IMR-90 (cell line): ENCODE data around the gene ZCCHC24.

Experiments
- CEBPB ChIP-seq: IDR thresholded peaks from 2 replicates; pipeline ENCODE4 v1.6.1; 2012; ENCODE audit warnings: low read depth, low read length, improper control_type of control experiment
- CHD1 ChIP-seq: IDR thresholded peaks from 2 replicates; pipeline ENCODE4 v1.6.1; 2012; ENCODE audit warnings: low read depth, low read length, improper control_type of control experiment
- CTCF ChIP-seq: conservative IDR thresholded peaks from 2 replicates; pipeline ENCODE4 v1.5.1; 2012; ENCODE audit warnings: mild to moderate bottlenecking, low read depth, low read length, improper control_type of control experiment
- POLR2A ChIP-seq: IDR thresholded peaks from 2 replicates; pipeline ENCODE4 v1.6.1; 2012; ENCODE audit warnings: mild to moderate bottlenecking, low read depth, low read length
- RCOR1 ChIP-seq: IDR thresholded peaks from 2 replicates; pipeline ENCODE4 v1.6.1; 2012; ENCODE audit warnings: mild to moderate bottlenecking, low read length, improper control_type of control experiment; ENCODE audit not compliant: insufficient replicate concordance

GRCh38 chr10:79442171-79443040 lies 3.0 kb downstream of the ZCCHC24 start:
- TF ChIP-seq CTCF (no peak), RCOR1 (no peak), CEBPB (no peak), POLR2A (no peak), CHD1 (no peak)
